HG02870 (cell line): ENCODE data around the gene CHID1.

Source experiments
- ATAC-seq: cut with Tn5 transposase; IDR thresholded peaks from one replicate; pipeline ENCODE4 v1.9.1; 2021; ENCODE audit warnings: mild to moderate bottlenecking, moderate library complexity; ENCODE audit not compliant: unreplicated experiment

Gene CHID1

DNA sequence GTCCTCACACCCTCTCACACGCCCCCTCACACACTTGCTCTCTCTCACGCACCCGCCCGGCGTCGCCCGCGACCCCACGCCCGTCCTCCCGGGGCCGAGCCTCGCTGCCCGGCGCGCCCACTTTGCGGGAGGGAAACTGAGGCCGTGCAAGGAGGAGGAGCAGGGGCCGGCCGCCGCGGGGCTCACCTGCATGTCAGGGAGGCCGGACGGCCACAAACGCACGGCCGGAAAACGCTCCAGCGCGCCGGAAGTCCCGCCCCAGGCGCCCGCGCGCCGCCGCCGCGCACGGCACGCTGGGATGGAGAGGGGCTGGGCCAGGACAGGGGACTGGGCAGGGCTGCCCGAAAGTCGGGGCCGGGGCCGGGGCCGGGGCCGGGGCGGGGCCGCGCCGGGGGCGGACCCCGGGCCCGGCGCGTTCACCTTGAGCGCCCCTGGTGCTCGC, at the start of gene CHID1:
CHID1 (minus strand) TSS at position 222 of the 442 bp plus-strand sequence. CDS start 5,994 bp downstream, outside the sequence.
- ATAC-seq: peak; percentile 78

DNA sequence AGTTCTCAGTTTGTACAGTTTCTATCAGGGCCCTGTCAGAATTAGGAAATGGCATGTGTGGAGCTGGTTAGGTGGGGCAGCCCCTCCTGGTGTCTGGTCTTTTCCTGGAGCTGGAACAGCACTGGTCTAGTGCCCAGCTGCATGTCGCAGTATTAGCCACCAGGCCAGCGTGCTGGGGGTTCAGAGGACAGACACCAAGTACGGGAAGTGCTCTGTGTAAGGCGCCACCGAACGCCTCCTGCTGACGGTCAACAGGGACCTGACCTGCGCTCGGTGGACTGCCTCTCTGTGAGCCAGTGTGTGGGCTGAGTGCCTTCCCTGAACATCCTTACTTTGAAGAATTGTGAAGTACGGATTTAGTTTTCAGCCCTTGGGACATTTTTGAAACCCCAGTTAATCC, 49.0 kb upstream of the CHID1 start:
- no peak for ATAC-seq

DNA sequence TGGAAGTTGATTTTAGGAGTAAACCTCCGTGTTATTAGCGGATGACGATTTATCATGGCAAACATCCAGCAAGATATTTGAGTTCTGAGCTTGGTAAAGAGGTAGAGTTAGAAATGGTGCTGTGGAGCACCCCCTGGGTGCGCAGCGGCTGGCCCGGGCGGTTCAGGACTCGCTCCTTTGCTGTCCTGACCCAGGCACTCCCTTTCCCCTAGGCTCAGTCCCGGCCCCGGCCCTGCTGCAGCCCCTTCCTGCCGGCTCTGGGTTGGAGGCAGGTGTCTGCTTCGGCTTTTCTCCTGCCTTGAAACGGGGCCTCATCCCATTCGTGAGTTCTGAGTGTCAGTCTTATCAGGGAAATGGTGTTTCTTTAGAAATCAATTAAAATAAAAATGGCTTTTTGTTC, 48.4 kb upstream of the CHID1 start:
- no peak for ATAC-seq

DNA sequence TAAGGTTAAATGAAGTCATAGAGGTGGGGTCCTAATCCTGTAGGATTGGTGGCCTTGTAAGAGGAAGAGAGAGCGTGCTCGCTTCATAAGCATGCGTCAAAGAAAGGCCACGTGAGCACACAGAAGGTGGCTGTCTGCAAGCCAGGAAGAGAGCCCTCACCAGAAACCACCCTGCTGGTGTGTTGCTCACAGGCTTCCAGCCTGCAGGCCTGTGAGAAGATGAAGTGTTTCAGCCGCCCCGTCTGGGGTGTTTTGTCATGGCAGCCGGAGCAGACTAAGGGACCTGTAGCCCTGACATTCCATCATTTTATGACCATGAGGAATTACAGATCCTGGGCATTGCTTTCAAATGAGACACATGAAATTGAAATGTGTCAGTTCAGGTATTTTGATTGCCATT, 47.5 kb upstream of the CHID1 start:
- no peak for ATAC-seq

DNA sequence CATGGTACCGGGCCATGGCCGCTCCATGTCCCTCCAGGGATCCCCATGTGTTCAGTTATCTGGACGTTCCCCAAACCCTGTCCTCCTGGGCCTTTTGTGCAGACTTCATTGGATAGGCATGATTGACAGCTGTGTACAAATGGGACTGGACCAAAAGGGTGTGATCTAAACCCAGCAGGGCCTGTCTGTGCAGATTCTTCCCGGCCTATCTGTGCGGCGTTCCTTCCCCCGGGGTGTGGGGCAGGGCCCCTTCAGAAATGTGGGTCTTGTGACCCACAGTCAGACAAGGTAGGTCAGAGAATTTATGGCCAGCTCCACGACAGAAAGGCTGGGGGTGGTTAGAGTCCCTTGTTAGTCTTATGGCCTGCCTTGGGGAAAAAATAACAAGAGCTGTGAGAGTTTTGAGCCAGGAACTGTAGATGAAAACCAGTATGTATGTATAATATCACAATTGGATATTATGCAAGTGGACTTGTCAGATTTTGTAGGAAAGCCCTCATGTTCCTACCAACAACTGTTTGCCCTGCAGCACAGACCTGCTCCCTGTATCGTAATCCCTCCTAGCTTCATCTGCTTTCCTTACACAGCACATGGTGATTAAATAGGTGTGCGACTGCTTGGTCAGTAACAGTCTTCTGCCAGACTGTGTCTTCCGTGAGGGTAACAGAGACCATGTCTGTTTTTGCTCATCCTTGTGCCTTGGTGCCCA, 46.8 kb upstream of the CHID1 start:
- no peak for ATAC-seq

DNA sequence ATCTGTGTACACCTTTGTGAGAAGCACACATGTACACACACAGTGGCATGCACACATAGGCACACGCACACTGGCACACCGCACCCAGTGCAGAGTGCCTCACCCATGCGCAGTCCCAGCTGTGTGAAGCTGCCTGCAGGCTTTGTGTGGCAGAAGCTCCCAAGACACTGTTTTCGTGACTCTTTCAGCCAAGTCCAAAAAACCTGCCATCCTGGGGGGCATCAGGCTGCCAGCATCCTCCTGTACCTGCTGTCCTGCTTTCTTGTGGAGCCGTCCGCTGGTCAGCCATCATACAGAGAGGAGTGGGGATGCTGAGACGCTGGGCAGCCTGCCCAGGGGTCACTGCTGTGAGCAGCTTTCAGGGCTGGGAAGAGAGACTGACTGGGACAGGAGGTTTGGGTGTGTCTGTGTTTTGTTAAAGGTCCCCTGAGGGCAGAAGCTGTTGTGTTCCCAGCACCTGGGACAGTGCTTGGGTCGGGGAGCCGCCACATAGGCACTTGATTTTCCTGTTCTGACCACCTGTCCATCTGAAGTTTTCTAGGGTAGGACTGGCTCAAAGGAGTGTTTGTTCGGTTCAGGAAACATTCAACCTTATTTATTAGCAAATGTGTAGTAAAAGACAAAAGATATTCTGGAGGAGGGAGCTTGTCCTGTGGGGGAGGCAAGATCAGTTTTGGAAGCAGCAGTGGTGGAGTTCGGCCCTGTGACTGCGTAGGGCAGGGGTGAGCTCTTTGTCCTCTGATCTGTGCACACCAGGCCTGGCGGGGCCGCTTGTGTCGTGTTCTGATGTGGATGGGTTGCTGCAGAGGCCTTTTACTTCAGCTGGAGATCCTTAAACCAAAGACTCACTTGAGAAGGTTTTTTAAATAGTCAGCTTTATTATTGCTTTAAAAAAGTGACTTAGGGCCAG, 44.8 kb upstream of the CHID1 start:
- ATAC-seq: no peak

DNA sequence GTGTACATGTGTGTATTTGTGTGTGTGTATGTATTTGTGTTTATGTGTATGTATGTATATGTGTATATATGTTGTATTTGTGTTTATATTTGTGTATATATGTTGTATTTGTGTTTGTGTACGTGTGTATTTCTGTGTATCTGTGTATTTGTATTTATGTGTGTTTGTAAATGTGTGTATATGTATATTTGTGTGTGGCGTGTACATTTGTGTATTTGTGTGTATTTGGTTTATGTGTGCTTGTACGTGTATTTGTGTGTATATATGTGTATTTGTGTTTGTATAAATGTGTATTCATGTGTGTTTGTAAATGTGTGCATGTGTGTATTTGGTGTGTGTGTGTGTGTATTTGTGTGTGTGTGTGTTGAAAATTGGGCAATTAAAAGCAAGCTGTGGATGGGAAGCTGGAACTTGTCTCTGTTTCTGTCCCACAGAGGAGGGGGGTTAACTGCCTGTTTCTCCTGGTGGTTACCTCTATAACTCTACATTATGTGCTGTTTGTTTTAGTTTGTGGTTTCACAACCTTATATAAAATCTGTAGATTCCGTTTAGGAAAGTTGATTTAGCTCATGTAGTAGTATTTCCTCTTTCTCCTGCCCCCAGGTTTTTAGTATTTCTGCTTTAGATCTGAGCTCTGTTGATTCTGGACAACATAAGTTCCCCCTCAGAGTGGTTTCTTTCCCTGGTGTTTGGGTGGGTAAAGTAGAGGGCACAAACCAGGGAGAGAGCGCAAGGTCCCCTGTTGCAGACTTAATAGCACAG, 44.0 kb upstream of the CHID1 start:
- ATAC-seq: no peak

DNA sequence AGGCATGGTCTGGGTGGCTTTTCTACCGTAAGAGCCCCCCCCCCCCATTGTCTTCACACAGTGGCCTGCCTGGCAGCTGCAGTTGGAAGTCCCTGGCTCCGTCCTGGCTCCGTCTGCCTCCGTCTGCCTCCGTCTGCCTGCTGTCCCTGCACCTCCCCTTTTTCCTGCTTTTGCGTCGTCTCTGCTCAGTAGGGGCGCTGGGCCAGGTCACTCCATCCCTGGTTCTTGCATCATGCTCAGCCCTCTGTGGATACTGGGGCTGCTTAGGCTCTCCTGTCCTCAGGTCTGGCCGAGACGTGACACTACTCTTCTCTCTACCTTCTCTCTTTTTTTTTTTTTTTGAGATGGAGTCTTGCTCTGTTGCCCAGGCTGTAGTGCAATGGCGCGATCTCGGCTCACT, 42.9 kb upstream of the CHID1 start:
- ATAC-seq: no peak

DNA sequence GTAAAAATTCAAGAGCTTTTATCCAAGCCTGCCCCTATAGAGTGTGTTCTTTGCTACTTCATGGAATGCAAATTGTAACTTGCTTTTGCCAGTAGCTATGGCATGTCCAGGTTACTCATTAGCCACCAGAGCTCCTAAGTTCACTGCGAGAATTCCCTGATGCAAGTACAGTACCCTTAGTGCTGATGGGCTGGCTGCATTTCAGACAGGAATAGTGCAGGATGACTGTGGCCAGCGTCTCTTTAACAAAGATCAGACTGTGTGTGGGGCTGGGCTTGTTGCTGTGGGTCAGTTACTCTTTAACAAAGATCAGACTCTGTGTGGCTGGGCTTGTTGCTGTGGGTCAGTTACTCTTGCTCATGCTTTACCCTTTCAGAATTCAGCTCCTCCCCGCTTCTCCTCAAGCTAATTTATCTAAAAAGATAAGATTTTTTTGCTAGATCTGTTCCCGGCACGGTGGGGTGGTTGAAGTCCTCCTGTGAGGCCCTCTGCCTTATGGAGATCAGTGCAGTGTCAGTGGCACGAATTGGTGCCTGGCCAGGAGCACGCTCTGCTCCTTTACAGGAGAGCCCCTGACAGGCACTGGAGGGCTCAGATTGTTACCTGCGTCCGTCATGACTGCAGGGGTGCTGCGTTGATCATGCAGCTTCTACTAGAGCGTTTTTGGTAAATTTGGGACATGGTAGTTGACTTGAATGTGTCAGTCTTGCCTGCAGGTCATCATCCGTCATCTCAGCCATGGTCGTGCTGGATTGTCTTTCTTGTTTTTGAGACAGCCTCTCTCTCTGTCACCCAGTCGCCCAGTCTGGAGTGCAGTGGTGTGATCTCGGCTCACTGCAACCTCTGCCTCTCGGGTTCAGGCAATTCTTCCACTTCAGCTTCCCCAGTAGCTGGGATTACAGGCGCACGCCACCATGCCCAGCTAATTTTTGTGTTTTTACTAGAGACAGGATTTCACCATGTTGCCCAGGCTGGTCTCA, 42.1 kb upstream of the CHID1 start:
- ATAC-seq: no peak

DNA sequence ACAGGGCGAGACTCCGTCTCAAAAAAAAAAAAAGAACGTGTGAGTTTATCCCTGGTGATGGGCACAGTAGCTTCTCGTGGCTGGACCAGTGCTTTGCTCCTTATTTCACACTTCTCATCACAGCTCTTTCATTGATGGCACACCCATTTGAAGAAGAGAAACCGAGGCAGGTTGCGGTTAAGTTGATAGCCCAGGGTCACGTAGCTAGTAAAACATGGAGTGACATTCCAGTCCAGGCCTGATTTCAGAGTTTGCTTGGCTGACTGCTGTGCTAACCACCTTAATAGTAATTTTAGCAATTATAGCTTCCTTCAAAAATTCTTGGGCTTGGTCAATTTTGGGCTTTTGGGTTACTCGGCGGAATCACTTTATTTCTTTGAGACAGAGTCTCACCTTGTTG, 40.9 kb upstream of the CHID1 start:
- ATAC-seq: no peak

DNA sequence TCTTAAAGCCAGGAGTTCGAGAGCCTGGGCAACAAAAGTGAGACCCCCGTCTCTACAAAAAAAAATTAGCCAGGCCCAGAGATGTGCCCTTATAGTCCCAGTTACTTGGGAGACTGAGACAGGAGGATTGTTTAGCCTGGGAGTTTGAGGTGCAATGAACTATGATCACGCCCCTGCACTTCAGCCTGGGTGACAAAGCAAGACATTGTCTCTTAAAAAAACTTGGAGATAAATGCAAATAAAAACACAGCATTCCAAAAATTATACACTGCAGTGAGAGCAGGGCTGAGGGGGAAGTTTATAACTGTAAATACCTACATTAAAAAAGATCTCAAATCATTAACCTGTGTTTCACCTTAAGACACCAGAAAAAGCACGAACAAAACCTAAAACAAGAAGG, 37.1 kb upstream of the CHID1 start:
- ATAC-seq: no peak

DNA sequence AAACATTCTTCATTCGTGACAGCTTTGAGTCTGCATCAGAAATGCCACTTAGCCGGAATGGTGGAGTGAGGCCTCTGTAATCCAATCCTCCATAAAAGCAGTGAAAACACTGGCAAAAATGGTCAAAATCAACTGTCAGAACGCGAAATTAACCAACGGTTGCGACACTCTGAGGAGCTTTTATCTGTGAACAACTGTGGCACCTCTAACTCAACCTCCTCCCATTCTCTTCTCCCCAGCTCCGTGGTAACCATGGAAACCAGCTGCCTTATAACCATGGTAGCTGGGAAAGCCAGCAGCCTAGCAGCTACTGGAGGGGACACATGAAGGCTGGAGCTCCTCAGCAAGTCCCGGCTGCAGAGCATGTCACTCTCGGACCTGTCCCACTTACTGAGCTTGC, 35.4 kb upstream of the CHID1 start:
- no peak for ATAC-seq

DNA sequence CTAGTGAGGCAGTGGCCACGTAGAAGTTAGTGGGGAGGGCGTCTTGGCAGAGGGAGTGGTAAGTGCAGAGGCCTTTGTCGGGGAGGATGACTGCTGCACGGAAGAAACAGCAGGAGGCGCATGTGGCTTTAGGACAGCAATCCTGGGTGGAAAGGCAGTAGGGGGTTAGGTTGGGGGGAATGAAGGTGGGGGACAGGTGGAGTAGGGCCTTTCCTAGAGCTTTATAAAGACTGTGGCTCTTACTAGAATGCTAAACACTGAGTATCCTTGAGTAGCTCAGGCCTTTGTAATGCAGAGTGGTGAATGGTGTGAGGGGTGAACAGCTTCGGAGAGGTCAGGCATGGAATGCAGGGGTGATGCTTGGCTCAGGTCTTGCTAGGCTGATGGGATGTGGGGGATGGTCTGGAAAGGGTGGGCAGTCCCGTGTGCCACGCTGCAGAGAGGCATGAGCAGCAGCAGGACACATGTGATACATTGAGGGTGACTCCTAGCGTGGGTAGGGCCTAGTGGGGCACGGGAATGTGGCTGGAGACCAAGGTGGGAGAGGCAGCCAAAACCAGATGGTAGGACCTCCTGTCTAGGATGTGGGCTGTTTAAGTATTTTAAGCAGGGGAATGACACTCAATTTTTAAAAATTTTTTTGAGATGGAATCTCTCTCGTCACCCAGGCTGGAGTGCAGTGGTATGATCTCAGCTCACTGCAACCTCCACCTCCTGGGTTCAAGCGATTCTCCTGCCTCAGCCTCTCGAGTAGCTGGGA, 34.3 kb upstream of the CHID1 start:
- no peak for ATAC-seq

DNA sequence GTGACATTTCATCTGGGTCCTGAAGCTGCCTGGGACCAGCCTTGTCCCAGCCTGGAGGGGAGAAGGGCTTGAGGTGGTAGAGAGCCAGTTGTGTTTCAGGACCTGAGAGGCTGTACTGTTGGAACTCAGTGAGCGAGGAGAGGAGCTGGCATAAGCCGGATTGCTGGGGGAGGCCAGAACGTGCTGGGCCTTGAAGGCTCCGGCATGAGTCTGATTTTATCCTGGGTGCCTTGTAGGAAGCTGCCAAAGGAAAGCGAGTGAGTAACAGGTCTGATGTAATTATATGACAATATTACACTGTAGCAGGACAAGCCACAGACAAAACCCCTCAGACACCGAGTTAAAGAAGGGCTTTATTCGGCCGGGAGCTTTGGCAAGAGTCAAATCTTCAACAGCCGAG, 32.2 kb upstream of the CHID1 start:
- no peak for ATAC-seq

DNA sequence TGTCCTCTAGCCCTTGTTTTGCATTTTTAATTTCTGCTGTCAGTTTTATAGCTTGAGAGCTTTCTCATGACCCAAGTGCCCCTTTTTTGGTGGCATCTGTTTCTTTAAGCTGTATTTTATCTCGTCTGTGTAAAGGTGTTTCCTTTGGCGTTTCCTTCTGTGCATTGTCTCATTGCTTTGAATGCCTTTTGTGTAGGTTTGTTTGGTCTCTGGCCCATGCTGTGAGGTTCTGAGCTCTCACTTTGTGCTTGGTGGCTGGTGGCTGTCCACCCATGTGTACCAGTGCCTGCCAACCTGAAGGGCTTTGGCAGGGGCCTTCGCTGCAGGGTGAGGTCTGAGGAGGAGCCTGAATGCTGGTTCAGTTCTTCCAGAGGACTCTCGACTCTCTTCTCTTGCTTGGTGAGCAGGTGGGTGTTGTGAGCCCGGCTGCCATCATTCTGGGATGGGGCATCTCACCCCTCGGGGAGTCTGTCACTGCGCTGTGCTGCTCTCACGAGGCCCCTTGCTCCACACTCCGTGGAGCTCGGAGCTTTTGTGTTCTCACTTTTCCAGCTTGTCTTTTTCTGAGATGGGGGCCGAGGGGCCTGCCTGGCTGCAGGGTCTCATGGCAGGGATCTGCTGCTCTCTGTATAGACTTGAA, 30.0 kb upstream of the CHID1 start:
- ATAC-seq: no peak

DNA sequence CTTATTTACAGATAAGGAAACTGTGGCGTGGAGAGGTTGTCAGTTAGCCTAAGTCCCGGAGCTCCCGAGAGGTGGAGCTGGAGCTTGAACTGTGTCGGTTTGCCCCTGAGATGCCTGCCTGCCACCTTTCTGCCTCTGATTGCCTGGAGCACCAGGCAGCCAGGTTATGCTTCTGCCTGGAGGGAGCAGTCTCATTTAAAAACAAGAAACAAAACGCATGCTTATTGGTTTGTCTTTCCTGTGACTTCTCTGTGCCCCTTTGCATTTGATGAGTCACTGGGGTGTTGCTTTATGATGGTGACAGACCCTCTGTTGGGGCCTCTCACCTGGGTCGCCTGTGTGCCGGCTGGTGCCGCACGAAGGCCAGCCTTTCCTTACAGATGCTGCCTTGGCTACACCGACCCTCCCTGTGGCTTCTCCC, 27.2 kb upstream of the CHID1 start:
- ATAC-seq: no peak

DNA sequence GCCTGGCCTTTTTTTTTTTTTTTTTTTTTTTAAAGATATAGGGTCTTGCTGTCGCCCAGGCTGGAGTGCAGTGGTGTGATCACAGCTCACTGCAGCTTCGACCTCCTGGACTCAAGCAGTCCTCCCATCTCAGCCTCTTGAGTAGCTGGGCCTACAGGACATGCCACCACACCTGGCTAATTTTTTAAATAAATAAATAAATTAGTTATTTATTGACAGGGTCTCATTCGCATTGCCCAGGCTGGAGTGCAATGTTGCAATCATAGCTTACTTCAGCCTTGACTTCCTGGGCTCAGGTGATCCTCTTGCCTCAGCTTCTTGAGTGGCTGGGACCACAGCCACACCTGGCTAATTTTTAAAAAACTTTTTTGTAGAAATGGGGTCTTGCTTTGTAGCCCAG, 25.6 kb upstream of the CHID1 start:
- no peak for ATAC-seq

DNA sequence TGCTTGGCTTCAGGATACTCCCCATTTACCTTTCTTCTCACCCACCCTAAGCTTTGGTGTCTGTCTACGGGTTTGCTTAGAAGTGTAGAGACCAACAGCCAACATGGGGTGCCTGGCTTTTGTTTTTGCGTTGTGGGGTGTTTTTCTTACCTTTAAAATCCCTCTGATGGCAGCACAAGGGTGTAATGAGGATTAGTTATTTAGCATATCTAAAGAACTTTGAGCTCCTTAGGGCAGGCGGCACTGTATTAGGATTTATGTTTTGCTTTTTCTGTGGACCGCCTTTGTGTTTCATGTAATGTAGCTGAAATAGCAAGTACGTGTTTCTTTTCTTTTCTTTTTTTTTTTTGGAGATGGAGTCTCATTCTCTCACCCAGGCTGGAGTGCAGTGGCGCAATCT, 23.9 kb upstream of the CHID1 start:
- ATAC-seq: no peak

DNA sequence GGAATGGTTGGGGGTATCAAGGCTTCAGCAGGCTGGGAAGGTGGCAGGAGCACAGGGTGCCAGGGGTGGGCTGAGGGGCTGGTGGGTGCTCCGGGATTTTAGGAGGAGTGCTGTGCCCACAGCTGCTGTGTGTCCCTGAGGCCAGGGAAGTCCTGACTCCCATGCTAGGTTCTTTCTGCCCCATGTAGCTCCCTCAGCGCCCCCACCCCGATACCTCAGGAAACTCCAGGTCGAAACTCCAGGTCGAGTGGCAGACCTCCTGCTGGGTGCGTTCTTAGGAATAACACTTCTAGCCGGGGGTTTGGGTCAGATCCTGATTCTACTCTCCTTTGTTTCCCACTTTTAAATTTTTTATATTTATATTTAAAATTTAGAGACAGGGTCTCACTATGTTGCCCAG, 23.3 kb upstream of the CHID1 start:
- ATAC-seq: no peak
